IPS-20b (cell line): ENCODE results near the gene NAALADL2.

ENCODE experiments used
- H3K27ac ChIP-seq: one replicate; pipeline ENCODE4 v1.5.1; 2013; ENCODE audit warnings: low read length
- H3K27me3 ChIP-seq: 2 replicates; pipeline ENCODE4 v1.6.1; 2013; ENCODE audit warnings: mild to moderate bottlenecking, low read length, inconsistent platforms; ENCODE audit not compliant: insufficient read depth
- H3K36me3 ChIP-seq: 2 replicates; pipeline ENCODE4 v1.6.1; 2013; ENCODE audit warnings: low read depth, mild to moderate bottlenecking, inconsistent platforms, low read length, moderate library complexity; ENCODE audit not compliant: insufficient read depth
- H3K4me1 ChIP-seq: 2 replicates; pipeline ENCODE4 v1.6.1; 2013; ENCODE audit warnings: mild to moderate bottlenecking, control low read depth, inconsistent platforms, low read length, moderate library complexity; ENCODE audit not compliant: insufficient read depth
- H3K4me3 ChIP-seq: 2 replicates; pipeline ENCODE4 v1.5.1; 2013; ENCODE audit warnings: mild to moderate bottlenecking, low read length, inconsistent platforms
- H3K9ac ChIP-seq: 2 replicates; pipeline ENCODE4 v1.6.1; 2013; ENCODE audit warnings: low read depth, mild to moderate bottlenecking, inconsistent platforms, low read length, moderate library complexity
- H3K9me3 ChIP-seq: 2 replicates; pipeline ENCODE4 v1.6.1; 2013; ENCODE audit warnings: mild to moderate bottlenecking, low read depth, low read length, inconsistent platforms; ENCODE audit not compliant: insufficient read depth

Gene NAALADL2

GRCh38 chr3:175732017-175732416, 872.9 kb downstream of the NAALADL2 start:
- Histone ChIP-seq H3K36me3 (no peaks in the 10 kb centered on the region), H3K9me3 (peaks cover 12% of the 10 kb centered on the region), H3K27ac (no peak overlapping the region), H3K4me3 (no peak overlapping the region), H3K27me3 (no peaks in the 10 kb centered on the region), H3K9ac (no peak overlapping the region), H3K4me1 (no peaks in the 10 kb centered on the region)

DNA sequence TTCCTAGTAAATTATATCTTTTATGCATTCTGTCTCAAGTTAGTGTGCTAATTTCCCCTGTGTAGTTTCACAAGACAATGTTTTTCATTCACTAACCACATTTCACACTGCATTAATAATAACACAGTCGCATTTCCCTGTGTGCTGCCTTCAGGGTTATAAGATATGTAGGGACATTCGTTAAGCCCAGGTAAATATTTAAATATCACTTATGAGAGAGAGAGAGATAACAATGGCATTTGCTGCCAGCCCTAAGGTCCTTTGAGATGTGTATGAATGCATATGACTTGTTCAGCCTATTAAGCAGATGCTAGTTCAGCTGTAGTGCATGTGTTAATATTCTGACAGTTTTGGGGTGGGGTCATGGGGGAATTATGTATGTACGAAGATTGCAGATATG, 876.7 kb downstream of the NAALADL2 start:
- Histone ChIP-seq H3K9ac (no peak overlapping the region), H3K27ac (no peak overlapping the region), H3K9me3 (peaks cover 12% of the 10 kb centered on the region), H3K4me3 (no peak overlapping the region), H3K4me1 (no peaks in the 10 kb centered on the region), H3K27me3 (no peaks in the 10 kb centered on the region), H3K36me3 (no peaks in the 10 kb centered on the region)

DNA sequence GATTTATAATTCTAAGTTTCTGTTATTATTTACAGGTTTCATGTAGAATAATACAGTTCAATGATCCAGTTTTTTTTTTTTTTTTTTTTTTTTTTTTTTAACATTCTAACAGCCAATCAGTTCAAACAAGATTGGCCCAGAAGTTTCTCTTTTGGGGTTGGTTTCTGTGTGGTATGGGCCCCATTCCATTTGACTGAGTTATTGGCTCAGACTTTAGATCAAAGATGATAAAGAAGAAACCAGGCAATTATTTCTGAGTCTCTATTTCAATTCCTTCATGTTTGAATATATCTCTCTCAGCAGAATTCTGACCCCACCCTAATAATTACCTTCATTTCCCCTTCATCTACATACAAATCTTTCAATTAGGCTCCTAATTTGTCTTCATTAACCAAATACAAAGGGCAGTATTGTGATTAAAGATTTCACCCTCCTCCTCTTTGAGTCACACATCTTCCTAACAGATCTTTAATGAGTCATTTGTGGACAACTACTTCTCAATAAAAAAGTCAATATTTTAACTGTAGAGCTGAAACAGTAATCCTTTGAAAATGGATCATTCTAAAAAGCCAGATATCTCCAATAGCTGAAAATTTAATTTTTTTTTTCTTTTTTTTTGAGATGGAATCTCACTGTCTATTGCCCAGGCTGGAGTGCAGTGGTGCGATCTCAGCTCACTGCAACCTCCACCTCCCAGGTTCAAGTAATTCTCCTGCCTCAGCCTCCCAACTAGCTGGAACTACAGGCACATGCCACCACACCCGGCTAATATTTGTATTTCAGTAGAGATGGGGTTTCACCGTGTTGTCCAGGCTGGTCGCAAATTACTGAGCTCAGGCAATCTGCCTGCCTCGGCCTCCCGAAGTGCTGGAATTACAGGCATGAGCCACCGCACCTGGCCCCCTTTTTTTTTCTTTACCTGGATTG, 878.8 kb downstream of the NAALADL2 start:
- Histone ChIP-seq H3K4me1 (no peaks in the 10 kb centered on the region), H3K36me3 (no peaks in the 10 kb centered on the region), H3K9me3 (peaks cover 12% of the 10 kb centered on the region), H3K27me3 (no peaks in the 10 kb centered on the region), H3K27ac (no peak overlapping the region), H3K9ac (no peak overlapping the region), H3K4me3 (no peak overlapping the region)

GRCh38 chr3:175741951-175742350, 882.8 kb downstream of the NAALADL2 start:
- Histone ChIP-seq H3K36me3 (no peaks in the 10 kb centered on the region), H3K4me1 (no peaks in the 10 kb centered on the region; the same call in 1 of the 2 replicates), H3K9ac (no peak overlapping the region), H3K4me3 (no peak overlapping the region), H3K9me3 (no peaks in the 10 kb centered on the region), H3K27me3 (no peaks in the 10 kb centered on the region), H3K27ac (no peak overlapping the region)

- H3K4me1 ChIP-seq = no peaks in the 10 kb centered on the region; the same call in 1 of the 2 replicates
- no peak overlapping the region for H3K9ac ChIP-seq
- no peaks in the 10 kb centered on the region for H3K36me3 ChIP-seq
- H3K27me3 ChIP-seq = no peaks in the 10 kb centered on the region
- H3K27ac ChIP-seq = no peak overlapping the region
- H3K9me3 ChIP-seq = no peaks in the 10 kb centered on the region
- H3K4me3 ChIP-seq = no peak overlapping the region
Observed at GRCh38 chr3:175743733-175744400, 884.7 kb downstream of the NAALADL2 start.

DNA sequence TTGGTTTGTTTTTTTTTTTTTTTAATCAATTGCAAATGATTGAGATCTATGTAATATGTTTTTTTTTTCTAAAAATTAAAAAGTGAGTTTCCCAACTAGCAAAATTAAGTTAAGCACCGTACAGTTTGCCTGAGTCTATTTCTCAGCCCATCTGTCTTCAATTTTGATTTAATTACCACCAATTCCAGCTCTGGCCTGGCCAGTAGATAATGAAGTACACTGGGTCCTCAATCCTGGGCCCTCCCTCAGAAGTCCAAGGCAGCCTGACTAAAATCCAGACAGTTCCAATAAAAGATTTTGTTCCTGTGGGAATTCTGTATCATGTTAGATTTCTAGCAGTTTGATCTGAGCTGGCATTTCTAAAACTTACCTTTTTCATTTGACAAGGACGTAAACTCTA, 887.2 kb downstream of the NAALADL2 start:
- Histone ChIP-seq H3K4me3 (no peak overlapping the region), H3K27ac (no peak overlapping the region), H3K36me3 (no peaks in the 10 kb centered on the region), H3K27me3 (no peaks in the 10 kb centered on the region), H3K9ac (no peak overlapping the region), H3K9me3 (no peaks in the 10 kb centered on the region), H3K4me1 (no peaks in the 10 kb centered on the region; the same call in 1 of the 2 replicates)

DNA sequence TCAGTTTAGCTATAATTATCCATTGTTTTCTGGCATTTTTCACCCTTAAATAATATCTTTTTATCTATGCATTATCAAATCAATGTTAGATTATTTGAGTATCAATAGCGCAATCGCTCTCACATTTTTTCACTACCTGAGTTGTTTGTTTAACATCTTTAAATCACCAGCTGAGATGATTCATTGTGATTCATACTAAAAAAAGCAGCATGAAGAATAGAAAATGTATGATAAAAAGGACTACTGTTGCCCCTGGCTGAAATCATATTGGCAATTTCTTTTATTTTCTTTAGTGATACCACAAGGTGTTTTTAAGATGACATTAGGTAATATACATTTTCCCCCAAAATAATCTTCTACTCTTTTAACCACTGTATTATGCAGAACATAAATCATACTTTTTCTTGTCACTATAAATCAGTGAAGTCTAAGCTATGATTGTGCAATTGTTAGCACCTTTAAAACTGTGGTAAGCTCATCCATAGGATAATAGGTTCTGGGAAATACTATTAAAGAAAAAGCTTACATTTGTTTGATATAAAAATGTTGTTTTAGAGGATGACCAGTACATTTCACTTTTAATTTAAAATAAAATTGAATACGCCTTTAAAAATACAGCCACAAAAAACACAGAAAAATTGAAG, 889.1 kb downstream of the NAALADL2 start:
- H3K4me1 ChIP-seq = no peaks in the 10 kb centered on the region; the same call in 1 of the 2 replicates
- no peak overlapping the region for H3K9ac ChIP-seq

GRCh38 chr3:175749981-175750380, 890.8 kb downstream of the NAALADL2 start:
- no peaks in the 10 kb centered on the region for H3K9me3 ChIP-seq
- H3K4me1 ChIP-seq = no peaks in the 10 kb centered on the region; the same call in 1 of the 2 replicates
- H3K36me3 ChIP-seq = no peaks in the 10 kb centered on the region
- H3K4me3 ChIP-seq = no peak overlapping the region
- H3K27ac ChIP-seq = no peak overlapping the region
- H3K27me3 ChIP-seq = no peaks in the 10 kb centered on the region
- H3K9ac ChIP-seq = no peak overlapping the region

More for the DNA sequence above, 889.1 kb downstream of the NAALADL2 start:
- H3K27ac ChIP-seq = no peak overlapping the region
- no peaks in the 10 kb centered on the region for H3K9me3 ChIP-seq
- no peaks in the 10 kb centered on the region for H3K27me3 ChIP-seq
- no peaks in the 10 kb centered on the region for H3K36me3 ChIP-seq
- no peak overlapping the region for H3K4me3 ChIP-seq

DNA sequence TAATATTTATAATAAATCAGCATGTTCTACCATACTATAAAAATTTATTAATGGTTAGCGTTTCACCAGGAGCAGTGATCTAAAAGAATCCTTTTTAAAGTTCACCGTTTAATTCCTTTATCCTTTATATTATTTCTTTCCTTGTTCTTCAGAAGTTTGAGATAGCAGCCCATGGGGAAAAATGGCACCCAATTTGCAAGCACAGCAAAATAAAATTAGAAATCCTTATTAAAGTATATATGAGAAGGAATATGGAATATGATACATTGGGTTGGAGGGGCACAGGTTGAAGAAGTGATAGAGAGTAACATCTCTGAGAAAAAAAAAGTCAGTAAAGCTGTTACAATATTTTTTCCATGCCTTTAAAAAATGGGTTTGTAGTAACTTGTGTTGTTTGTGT, 892.0 kb downstream of the NAALADL2 start:
- H3K9me3 ChIP-seq = no peaks in the 10 kb centered on the region
- H3K4me1 ChIP-seq = no peaks in the 10 kb centered on the region; the same call in 1 of the 2 replicates
- no peak overlapping the region for H3K4me3 ChIP-seq

DNA sequence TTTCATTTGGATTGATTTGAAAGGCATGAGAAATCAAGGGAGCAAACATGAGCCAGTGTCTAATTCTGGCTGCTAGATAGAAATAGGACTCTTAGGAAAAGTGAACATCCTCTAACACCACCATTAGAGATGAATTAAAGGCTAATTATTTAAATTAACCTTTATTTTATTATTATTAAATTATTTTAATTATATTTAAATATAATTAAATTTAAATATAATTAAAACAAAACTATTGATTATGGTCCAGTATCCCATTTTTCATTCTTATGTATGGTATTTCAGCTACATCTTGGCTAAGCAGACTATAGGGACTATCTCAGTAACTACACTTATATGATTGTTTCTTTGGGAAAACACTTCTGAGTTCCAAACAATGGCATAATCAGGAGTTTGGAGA, 904.8 kb downstream of the NAALADL2 start:
- H3K27me3 ChIP-seq = no peaks in the 10 kb centered on the region
- H3K36me3 ChIP-seq = no peaks in the 10 kb centered on the region
- H3K9ac ChIP-seq = no peak overlapping the region
- H3K27ac ChIP-seq = no peak overlapping the region
- H3K9me3 ChIP-seq = no peaks in the 10 kb centered on the region
- no peak overlapping the region for H3K4me3 ChIP-seq
- H3K4me1 ChIP-seq = no peaks in the 10 kb centered on the region

More for the DNA sequence above, 892.0 kb downstream of the NAALADL2 start:
- Histone ChIP-seq H3K9ac (no peak overlapping the region), H3K27ac (no peak overlapping the region), H3K27me3 (no peaks in the 10 kb centered on the region), H3K36me3 (no peaks in the 10 kb centered on the region)

DNA sequence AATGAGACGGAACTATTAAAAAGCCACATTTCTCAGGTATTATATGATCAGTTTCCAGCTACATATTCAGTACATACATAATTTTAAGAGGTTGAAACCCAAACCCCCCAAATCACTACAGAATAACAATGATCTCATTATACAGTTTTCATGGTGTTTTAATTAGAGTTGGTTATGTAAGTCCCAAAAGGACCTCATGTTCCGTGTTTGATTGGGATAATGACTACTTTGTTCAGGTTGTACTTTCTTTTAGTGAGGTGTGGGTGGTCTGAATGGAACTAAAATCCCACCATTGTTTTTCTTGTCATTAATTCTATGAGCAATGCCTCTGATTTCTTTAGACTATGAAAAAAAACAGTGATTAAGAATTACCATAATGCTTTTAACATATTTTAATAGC, 905.6 kb downstream of the NAALADL2 start:
- Histone ChIP-seq H3K27ac (no peak overlapping the region), H3K4me1 (no peaks in the 10 kb centered on the region), H3K4me3 (no peak overlapping the region), H3K9me3 (no peaks in the 10 kb centered on the region), H3K27me3 (no peaks in the 10 kb centered on the region), H3K36me3 (no peaks in the 10 kb centered on the region), H3K9ac (no peak overlapping the region)
